HG03439 (cell line): ENCODE results near the gene MCEE.
"Not testable (repeated sequence)": the region's sequence is repeated elsewhere in the genome, so short reads cannot be mapped to it uniquely, and the experiment has no call there.

Experiments
- ATAC-seq: cut with Tn5 transposase; IDR thresholded peaks from one replicate; pipeline ENCODE4 v1.9.1; 2021; ENCODE audit warnings: mild to moderate bottlenecking, moderate library complexity; ENCODE audit not compliant: unreplicated experiment

MCEE gene

DNA sequence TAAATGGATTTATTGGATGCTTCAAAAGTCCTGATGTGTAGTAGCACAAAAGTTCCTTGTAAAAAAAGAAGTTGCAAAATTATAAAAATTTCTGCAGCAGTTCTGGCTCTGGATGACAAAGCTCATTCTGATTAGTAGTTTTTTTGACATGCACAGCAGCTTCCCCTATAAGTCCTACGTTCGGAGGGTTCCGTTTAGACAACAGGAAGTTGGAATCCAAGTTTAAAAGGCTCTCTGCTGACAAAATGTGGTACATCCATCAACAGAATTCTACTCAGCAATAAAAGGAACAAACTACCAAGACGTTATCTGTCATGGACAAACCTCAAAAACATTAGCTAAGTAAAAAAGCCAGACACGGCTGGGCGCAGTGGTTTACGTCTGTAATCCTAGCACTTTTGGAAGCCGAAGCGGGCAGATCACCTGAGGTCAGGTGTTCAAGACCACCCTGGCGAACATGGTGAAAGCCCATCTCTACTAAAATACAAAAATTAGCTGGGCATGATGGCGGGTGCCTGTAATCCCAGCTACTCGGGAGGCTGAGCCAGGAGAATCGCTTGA lies 46.2 kb downstream of the MCEE start:
- ATAC-seq = not testable (repeated sequence)

DNA sequence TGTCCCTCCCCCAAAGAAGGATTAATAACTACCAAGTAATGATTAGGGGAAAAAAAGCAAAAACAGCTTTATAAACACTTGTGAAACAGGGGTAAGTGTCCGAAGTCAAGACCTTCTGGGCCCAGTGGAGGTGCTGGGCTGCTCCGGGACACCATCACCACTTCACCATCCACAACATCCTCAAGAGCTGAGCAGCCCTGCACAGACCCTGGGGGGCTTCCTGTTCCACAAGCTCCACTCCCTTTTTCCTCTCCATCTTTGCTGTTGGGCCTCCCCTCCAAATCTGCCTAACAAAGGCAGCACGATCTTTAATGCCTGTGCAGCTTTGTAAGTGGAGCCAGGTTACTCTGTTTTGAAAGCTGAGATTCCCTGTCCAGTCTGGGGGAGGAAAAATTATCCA lies 46.7 kb downstream of the MCEE start:
- ATAC-seq = not testable (repeated sequence)

DNA sequence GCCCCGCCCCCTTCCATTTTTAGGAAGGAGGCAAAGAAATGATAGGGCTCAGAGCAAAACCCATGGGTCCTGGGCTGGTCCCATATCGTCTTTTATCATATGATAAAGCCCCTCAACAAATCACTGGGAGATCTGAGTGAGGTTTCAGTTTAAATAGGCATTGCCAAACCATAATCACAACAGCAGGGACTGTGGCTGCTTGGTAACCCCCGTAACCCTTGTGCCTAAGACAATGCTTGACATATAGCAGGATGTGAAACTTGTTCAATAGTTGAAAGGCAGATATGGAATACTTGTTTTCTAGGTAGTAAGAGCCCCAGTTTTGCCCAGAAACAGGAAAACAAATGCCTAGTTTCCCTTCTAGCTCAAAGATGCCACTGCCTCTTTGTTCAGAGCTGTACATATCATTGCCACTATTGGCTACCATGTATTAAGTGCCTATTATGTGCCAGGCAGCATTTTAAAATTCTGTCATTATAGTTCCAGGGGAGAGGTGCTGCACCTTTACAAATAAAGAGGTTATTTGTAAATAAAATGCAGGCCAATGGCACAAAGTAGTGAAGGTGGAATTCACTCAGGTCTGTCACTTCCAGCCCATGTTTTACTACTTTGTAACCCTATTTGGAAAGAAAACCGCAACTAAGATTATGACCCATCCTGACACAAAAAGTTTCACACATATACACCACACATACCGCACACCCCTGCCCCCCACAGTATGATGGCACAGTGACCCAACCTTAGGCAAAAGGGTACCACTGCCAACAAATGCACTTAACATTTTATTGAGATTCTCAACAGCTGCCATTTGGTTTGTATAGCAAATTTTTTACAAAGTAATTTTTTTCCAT lies 47.4 kb downstream of the MCEE start:
- peak; percentile 56 for ATAC-seq

DNA sequence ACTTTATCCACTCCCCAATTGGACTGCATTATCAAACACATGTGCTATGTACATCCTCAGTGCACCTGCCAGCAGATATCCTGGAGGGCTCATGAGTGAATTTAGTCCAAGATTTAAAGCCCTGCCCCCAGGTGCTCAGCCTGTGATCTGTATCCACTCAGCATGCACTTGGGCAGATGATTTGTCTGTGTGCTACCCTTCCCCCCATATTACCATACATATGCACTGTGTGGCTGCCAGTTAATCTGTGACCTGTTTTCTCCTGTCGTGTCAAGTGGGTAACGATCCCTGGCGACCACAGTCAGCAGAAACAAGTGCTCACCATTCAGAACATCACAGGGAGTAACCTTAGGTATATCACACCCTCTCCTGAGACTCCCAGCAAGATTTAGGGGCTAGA lies 51.4 kb downstream of the MCEE start:
- no peak for ATAC-seq

DNA sequence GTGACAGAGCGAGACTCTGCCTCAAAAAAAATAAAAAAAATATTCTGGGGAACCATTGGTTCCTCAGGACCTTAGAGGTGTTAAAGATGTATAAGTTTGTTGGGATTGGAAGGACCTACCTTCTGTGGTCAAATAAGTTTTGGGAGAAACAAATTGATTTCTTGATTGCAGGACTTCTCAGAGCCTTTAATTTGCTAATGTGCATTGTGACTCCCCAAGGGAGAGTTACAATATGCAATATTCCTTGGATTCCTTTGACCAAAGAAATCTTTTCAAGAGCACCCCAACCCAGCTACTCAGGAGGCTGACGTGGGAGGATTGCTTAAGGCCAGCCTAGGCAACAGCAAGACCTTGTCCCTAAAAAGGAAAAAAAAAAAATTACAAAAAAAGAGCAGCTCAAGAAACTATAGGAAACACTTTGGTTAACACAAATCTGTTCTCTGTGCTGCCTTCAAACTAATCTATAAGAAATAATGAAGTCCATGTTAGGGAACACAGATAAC lies 55.1 kb downstream of the MCEE start:
- ATAC-seq = no peak

DNA sequence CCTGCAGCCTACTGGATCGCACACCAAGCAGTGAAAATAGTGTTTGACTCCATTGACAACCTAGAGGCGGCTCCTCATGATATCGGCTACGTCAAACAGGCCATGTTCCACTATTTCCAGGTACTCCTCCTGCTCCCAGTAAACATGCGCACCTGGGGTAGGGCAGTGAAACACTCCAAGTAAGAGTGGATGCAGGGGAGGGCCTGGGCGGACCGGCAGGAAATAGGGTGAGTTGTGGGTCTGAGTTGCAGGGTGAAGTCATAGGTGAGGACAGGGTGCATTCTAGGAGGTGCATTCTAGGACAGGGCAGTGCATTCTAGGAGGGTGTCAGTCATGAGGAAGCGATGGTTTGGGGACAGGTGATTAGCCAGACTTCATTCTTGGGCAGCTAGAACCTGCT lies 56.6 kb downstream of the MCEE start:
- ATAC-seq = no peak

DNA sequence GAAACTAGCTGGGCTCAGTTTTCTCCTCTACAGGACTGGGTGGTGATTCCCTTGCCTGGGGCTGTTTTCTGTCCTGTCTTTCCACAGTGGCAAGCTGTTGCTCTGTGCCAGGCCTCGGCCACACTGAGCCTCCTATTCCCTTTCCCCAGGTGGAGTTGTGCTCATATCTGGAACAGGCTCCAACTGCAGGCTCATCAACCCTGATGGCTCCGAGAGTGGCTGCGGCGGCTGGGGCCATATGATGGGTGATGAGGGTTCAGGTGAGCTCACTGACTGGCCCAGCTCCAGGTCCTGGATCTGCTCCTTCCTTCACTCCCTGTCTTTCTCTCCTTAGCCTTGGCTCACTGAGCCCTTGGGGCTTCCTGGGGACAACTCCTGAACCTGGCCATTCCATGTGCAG lies 57.5 kb downstream of the MCEE start:
- ATAC-seq = no peak

DNA sequence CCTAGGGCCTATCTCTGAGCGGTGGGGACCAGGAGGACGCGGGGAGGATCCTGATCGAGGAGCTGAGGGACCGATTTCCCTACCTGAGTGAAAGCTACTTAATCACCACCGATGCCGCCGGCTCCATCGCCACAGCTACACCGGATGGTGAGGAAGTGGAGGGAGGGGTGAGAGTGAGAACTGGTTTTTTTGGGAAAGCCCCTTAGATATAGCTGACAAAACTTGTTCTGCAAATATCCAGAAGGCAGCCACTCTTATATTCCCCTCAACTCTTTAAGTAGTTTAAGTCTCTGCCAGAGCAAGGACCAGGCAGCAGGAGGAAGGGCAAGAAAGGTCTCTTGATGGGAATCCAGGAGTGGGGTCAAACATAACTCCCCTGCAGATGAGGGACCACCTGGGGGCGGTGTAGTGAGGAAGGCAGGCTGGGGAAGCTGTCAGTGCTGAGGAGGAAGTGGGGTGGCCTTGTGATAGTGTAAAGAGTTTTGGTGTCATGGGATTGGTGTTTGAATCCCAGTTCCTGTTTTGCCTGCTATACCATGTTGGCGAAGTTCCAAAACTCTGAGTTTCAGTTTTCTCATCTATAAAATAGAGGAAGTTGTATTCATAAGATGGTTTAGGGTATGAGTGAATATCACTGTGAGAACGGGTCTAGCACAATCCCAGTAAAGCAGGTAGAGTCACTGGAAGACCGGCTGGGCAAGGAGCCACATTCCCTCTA lies 58.2 kb downstream of the MCEE start:
- ATAC-seq = no peak

DNA sequence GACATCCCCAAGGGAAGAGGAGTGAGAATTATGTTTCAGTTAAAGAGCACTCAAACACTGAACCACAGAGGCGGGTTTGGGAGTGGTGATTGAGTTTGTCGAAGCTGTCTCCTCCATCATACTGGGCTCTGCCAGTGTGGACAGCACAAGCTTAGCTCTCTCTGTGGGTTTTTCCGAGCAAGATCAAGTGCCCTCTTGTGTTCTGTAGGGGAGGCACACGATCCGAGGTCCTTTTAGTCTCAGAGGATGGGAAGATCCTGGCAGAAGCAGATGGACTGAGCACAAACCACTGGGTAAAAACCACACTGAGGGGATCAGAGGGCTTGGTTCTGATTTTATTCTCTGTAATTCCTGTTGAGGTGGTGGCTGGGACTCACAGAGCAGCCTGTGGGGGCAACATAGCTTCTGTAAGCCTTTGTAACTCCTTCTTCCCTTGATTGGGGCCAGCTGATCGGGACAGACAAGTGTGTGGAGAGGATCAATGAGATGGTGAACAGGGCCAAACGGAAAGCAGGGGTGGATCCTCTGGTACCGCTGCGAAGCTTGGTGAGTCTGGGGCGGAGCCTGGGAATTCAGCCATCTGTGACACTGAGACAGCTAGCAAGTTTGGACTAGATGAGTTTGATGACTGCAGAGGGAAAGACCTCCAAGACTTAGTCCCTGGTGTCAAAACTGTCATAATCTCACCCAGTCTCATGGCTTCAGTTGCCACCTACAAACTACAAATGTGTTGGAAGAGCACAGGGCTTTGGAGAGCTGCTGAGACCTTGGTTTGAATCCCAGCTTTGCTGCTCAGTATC lies 59.5 kb downstream of the MCEE start:
- ATAC-seq = no peak

DNA sequence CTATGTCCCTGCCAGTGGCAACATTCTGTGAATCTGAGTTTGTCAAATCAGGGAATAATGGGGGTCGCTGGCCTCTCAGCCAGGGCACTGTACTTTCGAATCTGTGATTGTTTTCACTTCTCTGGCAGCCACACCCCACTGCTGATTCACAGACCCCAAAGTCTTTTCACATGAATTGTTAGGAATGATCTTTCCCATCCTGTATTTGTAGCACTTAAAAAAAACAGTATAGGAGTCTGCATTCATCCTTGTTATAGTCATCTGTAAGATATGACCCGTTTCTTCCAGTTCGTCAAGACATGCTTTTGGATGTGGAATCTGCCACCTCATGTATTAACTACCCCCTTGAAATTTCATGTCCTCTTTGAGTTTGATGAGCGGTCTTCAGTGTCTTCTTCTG lies 60.7 kb downstream of the MCEE start:
- ATAC-seq = no peak

DNA sequence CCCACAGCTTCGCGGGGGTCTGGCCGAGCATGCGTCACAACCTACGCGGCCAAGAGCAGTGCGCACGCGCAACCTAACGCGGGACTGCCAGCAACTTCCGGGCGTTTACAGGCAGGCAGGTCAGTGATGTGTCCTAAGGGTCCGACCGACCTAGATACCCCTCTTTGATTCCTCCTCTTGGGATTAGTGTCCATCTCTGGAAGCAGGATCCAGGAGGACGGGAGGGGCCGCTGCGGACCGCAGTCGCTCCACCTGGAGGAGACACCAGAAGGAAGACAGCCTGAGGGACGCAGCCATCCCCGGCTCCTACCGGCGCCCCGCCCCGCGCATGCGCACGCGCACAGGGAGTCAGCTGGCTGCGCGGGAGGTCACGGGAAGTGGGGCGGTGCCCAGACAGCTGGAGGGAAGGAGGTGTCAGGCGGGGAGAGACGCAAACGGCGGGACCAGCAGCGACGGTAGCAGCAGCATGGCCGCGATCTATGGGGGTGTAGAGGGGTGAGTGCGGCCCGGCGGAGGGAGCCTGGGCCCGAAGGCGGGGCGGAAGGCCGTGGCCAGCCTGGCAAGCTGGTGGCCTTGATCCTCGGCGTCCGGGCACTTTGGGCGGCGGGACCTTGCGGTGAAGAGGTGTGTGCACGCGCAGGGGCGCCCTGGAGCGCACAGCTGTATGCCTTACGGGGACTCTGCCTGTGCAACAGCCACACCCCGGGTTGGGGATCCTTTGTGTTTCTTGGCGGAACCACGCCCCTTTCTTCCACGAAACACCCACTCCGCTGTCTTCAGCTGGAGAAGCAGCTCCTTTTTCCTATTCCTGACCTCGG lies 61.6 kb downstream of the MCEE start, which contains the start of gene NAGK:
TSS of gene NAGK (plus strand) at position 431 of the 818 bp plus-strand sequence. CDS start at position 467, 36 bp downstream.
- ATAC-seq = peak; percentile 56

DNA sequence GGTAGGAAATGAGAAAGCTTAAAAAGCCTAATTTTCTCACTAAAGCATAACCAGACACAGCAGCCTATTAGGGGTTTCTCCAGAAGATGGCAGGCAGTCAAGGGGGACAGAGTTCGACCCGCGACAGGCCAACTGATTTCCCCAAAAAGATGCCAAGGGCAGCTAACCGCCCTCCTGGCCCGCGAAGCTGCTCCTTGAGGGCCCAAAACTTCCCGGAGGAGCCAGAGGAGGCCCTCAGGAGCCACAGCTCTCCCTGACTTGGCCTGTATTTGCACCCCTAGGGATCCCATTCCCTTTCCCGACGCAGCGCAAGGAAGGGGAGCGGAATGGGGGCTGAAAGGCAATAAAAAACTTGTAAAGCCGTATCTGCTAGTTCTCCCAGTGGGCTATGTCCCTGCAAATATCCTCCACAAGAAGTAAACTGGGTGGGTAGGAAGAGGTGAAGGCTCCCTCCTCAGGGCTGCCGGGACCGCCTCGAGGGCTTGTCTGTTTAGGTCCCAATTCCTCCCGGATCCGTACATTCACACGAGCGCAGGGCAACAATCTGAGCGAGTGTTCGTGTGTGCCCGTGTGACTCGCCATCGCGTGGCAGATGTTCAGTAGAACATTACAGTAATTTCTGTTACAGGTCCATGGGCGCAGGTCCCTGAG lies 62.3 kb downstream of the MCEE start:
- ATAC-seq = no peak

DNA sequence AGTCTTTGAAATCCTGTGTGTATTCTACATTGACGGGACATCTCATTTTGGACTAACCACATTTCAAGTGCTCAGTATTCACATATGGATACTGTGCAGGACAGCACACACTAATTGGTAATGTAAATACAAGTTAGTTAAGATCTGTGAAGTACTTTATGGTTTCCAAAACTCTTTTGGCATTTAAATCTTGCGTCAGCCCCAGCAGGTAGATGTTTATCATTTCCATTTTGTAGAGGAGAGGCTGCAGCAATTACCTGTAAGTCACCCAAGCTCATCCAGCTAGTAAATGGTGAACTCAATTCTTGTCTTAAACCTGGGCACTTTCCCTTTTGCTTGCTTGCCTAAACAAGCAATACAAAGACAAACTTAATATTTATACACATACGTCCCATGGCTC lies 63.2 kb downstream of the MCEE start:
- no peak for ATAC-seq

DNA sequence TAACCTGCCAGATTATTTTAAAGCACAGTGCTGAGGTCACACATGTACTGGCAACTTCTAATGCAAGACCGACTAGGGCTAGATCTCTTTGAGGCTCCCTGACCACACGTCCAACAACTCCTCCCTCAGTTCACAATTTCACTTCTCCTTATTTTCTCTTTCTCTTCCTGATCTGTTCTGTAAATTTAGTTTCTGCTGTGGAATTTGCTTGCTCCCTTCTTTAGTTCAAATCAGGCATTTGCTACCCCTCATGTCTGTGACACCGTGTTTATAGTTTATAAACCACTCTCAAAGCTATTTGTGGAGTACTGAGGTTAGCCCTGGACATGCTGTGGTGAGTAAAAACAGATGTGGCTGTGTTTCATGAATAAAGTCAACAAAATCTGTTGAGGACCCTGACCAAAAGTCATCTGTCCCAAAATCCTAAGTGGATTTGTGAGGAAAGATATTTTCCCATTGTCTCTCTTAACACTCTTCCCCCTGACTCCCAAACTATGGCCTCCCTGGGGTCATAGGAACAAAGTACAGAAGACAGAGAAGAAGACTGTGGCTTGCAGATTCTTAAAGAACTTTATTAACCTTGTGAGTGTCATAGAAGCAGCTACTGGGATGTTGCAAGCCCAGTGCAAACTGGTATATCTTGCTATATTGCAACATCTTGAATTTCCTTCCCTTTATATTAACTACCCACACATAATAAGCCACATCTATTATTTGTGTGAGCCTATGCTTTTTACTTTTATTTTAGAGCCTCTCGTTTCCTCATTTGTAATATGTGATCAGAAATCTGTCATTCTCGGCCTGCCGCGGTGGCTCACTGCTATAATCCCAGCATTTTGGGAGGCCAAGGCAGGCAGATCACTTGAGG lies 65.0 kb downstream of the MCEE start:
- peak; percentile 25 for ATAC-seq

DNA sequence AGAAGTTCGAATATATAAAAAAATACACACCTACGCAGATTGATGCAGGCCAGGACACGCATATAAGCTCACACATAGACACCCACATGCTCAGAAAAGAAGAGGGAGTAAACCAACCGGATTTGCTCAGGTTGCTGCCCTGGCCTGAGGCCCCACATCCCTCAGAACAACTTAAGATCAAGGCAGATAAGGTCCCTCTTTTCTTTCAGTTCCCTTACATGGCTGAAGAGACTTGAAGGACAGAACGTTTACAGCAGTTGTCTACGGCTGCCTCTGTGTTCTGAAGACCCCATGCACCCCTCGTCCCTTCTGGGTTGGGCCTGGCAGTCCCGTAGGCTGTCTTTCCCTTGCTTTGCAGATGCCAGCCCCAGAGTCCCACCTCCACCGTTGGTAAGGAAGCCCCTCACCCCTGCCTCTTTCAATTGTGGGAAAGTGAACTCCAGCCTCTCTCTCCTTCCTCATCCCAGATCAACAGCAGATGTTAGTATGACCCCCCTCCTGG lies 65.9 kb downstream of the MCEE start:
- no peak for ATAC-seq

DNA sequence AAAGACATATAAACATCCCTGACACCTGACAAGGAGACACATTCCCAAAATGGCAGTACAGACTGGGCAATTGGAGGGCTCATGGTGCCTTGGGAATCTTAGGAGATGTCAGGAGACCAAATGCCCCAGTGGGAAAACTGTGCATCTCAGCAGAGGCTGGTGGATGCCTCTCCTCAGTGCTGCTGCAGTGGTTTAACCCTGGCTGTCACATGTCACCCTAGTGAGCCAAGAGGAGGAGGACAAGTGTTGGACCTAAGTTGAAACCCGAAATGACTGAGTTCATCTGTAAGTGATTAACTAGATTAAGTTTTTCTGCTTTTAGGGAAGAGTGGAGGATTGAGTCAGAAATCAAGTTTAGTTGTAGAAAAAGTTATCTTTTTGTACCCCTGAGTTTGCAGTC lies 66.8 kb downstream of the MCEE start:
- no peak for ATAC-seq

DNA sequence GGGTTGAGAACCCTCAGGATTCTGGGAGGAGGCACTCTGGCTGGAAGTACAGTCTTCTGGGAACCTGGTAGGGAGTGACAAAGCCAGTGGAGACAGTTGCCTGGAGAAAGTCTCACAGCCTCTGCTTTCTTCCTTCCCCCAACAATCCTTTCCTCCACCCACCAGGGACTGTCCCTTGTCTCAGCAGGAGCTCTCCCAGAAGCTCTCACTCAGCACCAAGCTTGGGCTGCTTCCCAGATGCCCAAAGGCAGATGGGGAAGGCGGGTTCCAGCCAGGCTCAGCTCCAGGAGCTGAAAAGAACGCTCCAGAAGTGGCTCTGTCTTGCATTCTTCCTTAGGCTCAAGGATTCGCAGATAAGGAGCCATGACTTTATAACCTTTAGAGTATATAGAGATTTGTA lies 69.2 kb downstream of the MCEE start:
- ATAC-seq = no peak

DNA sequence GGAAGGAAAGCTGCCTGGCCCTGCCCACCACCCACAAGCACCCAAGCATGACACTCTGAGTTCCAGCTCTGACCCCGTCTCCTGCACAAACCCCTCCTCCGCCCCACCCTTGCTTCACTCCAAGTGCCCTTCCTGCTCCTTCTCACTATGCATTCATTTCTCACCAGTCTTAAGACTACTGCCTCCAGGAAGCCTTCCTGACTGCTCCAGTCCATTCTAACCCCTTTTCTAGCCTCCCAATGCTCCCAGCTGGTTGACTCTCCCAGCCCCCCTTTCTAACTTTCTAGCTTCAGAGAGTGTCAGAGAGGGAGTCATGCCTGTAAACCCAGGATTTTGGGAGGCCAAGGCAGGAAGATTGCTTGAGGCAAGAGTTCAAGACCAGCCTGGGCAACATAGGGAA lies 69.8 kb downstream of the MCEE start:
- ATAC-seq = no peak
